ENCODE measurements around the gene TXNL4B. TPM values are rescaled to one million over a fixed set of nuclear protein-coding genes. Genes with fewer than 3 reads are reported as not detected.
"Not testable (repeated sequence)": the region's sequence is repeated elsewhere in the genome, so short reads cannot be mapped to it uniquely, and the experiment has no call there.

TXNL4B gene
- total RNA-seq, 1 experiment from 2014 or later: 7.7 TPM

DNA sequence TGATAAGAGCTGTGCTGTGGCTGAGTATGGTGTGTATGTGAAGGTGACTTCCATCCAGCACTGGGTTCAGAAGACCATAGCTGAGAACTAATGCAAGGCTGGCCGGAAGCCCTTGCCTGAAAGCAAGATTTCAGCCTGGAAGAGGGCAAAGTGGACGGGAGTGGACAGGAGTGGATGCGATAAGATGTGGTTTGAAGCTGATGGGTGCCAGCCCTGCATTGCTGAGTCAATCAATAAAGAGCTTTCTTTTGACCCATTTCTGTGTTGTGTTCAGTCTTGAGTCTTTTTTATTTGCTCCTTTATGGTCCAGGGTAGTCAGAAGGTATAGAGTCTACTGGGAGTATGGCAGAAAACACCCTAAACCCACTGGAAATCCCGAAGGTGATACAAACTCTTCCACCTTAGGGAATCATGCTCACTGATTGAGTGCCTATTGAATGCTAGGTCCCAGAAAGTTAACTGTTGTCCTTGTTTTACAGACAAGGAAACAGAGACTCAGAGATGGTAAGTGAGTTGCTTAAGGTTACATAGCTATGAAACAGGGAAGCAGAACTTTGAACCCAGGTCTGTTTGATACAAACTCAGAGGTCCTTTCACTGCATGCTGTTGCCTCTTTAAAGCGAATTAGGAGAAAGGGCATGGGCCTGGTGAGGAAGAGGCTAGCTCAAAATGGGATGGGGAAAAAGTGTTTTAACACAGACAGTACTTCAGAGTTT lies 16.3 kb downstream of the TXNL4B start:
- H3K27ac ChIP-seq (ENCODE audit: low read length); CTCF ChIA-PET; H3K36me3 ChIP-seq (ENCODE audit: control insufficient read depth, insufficient read depth, low read length); in situ Hi-C loops (cut with HindIII; ENCODE audit: low pct_unique_long_range_greater_than_20kb, low sequenced_read_pairs); ATAC-seq; BruUV-seq (replicated peaks); DNase-seq (ENCODE audit: low read depth, low spot score); H3K4me1 ChIP-seq (ENCODE audit: control insufficient read depth, insufficient read depth, low read length); intact Hi-C loops (cut with micrococcal nuclease; ENCODE audit: unreplicated experiment); POLR2A ChIA-PET; H3K4me3 ChIP-seq (ENCODE audit: low read depth in 2 of 2, low read length in 2 of 2); H3K9me3 ChIP-seq (ENCODE audit: control insufficient read depth, insufficient read depth, low read depth, low read length); H3K27me3 ChIP-seq (ENCODE audit: control insufficient read depth, insufficient read depth, low read length): not testable (repeated sequence)

GRCh38 chr16:72075067-72075466 lies 18.4 kb downstream of the TXNL4B start:
- POLR2A ChIA-PET; CTCF ChIA-PET; H3K36me3 ChIP-seq (ENCODE audit: control insufficient read depth, insufficient read depth, low read length); intact Hi-C loops (cut with micrococcal nuclease; ENCODE audit: unreplicated experiment); BruUV-seq (replicated peaks); ATAC-seq; H3K4me3 ChIP-seq (ENCODE audit: low read depth in 2 of 2, low read length in 2 of 2); DNase-seq (ENCODE audit: low read depth, low spot score); H3K27ac ChIP-seq (ENCODE audit: low read length); H3K9me3 ChIP-seq (ENCODE audit: control insufficient read depth, insufficient read depth, low read depth, low read length); H3K27me3 ChIP-seq (ENCODE audit: control insufficient read depth, insufficient read depth, low read length); H3K4me1 ChIP-seq (ENCODE audit: control insufficient read depth, insufficient read depth, low read length); in situ Hi-C loops (cut with HindIII; ENCODE audit: low pct_unique_long_range_greater_than_20kb, low sequenced_read_pairs): not testable (repeated sequence)

- Histone ChIP-seq H3K27ac (ENCODE audit: low read length) (no peak overlapping the region), H3K27me3 (ENCODE audit: control insufficient read depth, insufficient read depth, low read length) (no peaks in the 10 kb centered on the region), H3K4me3 (ENCODE audit: low read depth in 2 of 2, low read length in 2 of 2) (no peak overlapping the region), H3K4me1 (ENCODE audit: control insufficient read depth, insufficient read depth, low read length) (no peaks in the 10 kb centered on the region), H3K36me3 (ENCODE audit: control insufficient read depth, insufficient read depth, low read length) (no peaks in the 10 kb centered on the region), H3K9me3 (ENCODE audit: control insufficient read depth, insufficient read depth, low read depth, low read length) (no peaks in the 10 kb centered on the region)
- in situ Hi-C loops (cut with HindIII; ENCODE audit: low pct_unique_long_range_greater_than_20kb, low sequenced_read_pairs) (no loop called here), intact Hi-C loops (cut with micrococcal nuclease; ENCODE audit: unreplicated experiment) (no loop called here)
- TF ChIP-seq, protein P1, sequence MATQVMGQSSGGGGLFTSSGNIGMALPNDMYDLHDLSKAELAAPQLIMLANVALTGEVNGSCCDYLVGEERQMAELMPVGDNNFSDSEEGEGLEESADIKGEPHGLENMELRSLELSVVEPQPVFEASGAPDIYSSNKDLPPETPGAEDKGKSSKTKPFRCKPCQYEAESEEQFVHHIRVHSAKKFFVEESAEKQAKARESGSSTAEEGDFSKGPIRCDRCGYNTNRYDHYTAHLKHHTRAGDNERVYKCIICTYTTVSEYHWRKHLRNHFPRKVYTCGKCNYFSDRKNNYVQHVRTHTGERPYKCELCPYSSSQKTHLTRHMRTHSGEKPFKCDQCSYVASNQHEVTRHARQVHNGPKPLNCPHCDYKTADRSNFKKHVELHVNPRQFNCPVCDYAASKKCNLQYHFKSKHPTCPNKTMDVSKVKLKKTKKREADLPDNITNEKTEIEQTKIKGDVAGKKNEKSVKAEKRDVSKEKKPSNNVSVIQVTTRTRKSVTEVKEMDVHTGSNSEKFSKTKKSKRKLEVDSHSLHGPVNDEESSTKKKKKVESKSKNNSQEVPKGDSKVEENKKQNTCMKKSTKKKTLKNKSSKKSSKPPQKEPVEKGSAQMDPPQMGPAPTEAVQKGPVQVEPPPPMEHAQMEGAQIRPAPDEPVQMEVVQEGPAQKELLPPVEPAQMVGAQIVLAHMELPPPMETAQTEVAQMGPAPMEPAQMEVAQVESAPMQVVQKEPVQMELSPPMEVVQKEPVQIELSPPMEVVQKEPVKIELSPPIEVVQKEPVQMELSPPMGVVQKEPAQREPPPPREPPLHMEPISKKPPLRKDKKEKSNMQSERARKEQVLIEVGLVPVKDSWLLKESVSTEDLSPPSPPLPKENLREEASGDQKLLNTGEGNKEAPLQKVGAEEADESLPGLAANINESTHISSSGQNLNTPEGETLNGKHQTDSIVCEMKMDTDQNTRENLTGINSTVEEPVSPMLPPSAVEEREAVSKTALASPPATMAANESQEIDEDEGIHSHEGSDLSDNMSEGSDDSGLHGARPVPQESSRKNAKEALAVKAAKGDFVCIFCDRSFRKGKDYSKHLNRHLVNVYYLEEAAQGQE (IDR thresholded peaks at IDR 0.05; ENCODE audit: insufficient read depth in 1 of 2, low read depth in 2 of 2, low read length in 1 of 2): no peak
- no peak for TF ChIP-seq POLR2AphosphoS5 (IDR thresholded peaks at IDR 0.05; ENCODE audit: low read depth, low read length)
- TF ChIP-seq SIN3A (IDR thresholded peaks at IDR 0.05; ENCODE audit: borderline replicate concordance, insufficient read depth, low read depth, low read length): no peak
- no peak for TF ChIP-seq TCF7L2 (IDR thresholded peaks at IDR 0.05; ENCODE audit: low read depth, low read length)
- TF ChIP-seq, protein P2, sequence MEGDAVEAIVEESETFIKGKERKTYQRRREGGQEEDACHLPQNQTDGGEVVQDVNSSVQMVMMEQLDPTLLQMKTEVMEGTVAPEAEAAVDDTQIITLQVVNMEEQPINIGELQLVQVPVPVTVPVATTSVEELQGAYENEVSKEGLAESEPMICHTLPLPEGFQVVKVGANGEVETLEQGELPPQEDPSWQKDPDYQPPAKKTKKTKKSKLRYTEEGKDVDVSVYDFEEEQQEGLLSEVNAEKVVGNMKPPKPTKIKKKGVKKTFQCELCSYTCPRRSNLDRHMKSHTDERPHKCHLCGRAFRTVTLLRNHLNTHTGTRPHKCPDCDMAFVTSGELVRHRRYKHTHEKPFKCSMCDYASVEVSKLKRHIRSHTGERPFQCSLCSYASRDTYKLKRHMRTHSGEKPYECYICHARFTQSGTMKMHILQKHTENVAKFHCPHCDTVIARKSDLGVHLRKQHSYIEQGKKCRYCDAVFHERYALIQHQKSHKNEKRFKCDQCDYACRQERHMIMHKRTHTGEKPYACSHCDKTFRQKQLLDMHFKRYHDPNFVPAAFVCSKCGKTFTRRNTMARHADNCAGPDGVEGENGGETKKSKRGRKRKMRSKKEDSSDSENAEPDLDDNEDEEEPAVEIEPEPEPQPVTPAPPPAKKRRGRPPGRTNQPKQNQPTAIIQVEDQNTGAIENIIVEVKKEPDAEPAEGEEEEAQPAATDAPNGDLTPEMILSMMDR (IDR thresholded peaks at IDR 0.05): no peak
- ChIA-PET POLR2A (interaction anchor here (0.6 kb wide), 1 partner anchor 18 kb away, joined by 3 read pairs; no protein-coding TSS in a partner anchor), CTCF (no interaction called here)
- DNase-seq (ENCODE audit: low read depth, low spot score) (no peak), ATAC-seq (no peak)
- no TSS peak for BruUV-seq (replicated peaks)
These were observed 19.7 kb downstream of the TXNL4B start for GRCh38 chr16:72073560-72074230.

Data from Panc1 (cell line).